Measurements from ENCODE around the gene CUL1.

GRCh38 chr7:148686312-148686937 lies 12.3 kb upstream of the CUL1 start:
- TF ChIP-seq POLR2AphosphoS5 (IDR thresholded peaks at IDR 0.05) (no peak), POLR2A (IDR thresholded peaks at IDR 0.05) (no peak)

Data from upper lobe of left lung (tissue), 4 donors.